GM12891 (cell line): Measurements from ENCODE around the gene CERK.
A peak's percentile ranks its signal among the peaks of the same experiment; 100 is the strongest.

ENCODE experiments used
- DNase-seq: peaks from one replicate; pipeline ENCODE4 v3.0.0; 2011; ENCODE audit warnings: low spot score; ENCODE audit not compliant: insufficient read length
- FAIRE-seq: peaks from 2 replicates; lab custom pipeline; 2011; peaks lifted over from hg19 to GRCh38; lab: Jason Lieb, UNC
- PAX5 ChIP-seq: IDR thresholded peaks from 2 replicates; pipeline ENCODE4 v1.6.1; 2011; ENCODE audit warnings: low read length, moderate library complexity, mild to moderate bottlenecking; ENCODE audit not compliant: insufficient read depth, severe bottlenecking
- POLR2A ChIP-seq: IDR thresholded peaks from 2 replicates; pipeline ENCODE4 v1.6.1; 2011; ENCODE audit warnings: low read depth, low read length, control low read depth
- POLR2AphosphoS5 ChIP-seq: IDR thresholded peaks from 2 replicates; pipeline ENCODE4 v1.6.1; 2011; ENCODE audit warnings: low read depth, low read length, control low read depth
- POU2F2 ChIP-seq: IDR thresholded peaks from 2 replicates; pipeline ENCODE4 v1.6.1; 2011; ENCODE audit warnings: low read depth, mild to moderate bottlenecking, control low read depth, low read length, moderate library complexity
- SPI1 ChIP-seq: IDR thresholded peaks from 2 replicates; pipeline ENCODE4 v1.6.1; 2011; ENCODE audit warnings: low read depth, low read length, control low read depth
- TAF1 ChIP-seq: IDR thresholded peaks from 2 replicates; pipeline ENCODE4 v1.6.1; 2011; ENCODE audit warnings: low read depth, low read length, control low read depth

CERK gene

DNA sequence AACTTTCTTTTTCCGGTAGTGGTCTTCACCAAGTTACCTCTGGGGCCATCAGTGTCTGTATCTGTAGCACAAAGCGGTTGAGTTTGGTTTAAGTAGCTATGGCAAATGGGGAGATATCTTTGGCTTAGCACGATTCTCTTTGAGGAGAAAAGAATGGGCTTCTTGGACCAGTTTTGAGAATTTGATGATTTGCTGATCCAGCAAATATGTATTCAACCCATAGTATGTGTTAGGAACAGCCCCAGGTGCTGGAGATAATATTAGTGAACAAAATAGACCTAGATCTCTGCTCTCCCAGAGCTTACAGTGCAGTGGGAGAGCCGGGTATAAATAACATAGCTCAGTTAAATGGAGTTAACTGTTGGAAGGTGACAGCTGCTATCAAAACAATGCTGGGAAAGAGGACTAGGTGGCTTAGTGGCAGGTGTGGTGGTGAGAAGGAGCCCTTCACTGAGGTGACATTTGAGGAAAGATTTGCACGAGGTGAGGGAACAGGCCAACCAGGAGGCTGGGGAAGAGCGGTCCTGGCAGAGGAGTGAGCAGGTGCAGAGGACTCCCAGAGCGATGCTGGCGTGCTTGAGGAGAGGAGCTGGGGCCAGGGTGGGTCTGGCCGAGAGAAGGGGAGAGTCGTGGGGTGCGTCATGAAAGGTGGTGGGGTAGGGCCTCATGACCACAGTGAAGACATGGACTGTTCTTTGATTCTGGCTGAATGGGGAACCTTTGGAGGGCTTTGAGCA is 29.4 kb upstream of the CERK start:
- peak; percentile 70 for FAIRE-seq
- no peak for TF ChIP-seq TAF1
- no peak for TF ChIP-seq POLR2AphosphoS5
- TF ChIP-seq POLR2A, result no peak
- TF ChIP-seq SPI1, result no peak
- no peak for DNase-seq

DNA sequence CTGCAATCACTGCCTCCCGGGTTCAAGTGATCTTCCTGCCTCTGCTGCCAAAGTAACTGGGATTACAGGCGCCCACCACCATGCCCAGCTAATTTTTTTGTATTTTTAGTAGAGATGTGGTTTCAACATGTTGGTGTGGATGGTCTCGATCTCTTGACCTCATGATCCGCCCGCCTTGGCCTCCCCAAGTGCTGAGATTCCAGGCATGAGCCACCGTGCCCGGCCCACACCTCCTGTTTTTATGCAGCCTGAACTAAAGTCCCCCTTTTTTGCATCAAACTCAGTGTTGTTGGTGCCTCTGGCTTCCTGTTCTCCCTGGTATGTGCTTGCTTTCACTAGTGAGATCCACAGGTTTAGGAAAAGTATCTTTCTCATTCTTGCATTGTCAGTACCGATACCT is 28.6 kb upstream of the CERK start:
- TF ChIP-seq POLR2A, result no peak
- TF ChIP-seq PAX5, result no peak
- DNase-seq, result no peak
- no peak for FAIRE-seq

DNA sequence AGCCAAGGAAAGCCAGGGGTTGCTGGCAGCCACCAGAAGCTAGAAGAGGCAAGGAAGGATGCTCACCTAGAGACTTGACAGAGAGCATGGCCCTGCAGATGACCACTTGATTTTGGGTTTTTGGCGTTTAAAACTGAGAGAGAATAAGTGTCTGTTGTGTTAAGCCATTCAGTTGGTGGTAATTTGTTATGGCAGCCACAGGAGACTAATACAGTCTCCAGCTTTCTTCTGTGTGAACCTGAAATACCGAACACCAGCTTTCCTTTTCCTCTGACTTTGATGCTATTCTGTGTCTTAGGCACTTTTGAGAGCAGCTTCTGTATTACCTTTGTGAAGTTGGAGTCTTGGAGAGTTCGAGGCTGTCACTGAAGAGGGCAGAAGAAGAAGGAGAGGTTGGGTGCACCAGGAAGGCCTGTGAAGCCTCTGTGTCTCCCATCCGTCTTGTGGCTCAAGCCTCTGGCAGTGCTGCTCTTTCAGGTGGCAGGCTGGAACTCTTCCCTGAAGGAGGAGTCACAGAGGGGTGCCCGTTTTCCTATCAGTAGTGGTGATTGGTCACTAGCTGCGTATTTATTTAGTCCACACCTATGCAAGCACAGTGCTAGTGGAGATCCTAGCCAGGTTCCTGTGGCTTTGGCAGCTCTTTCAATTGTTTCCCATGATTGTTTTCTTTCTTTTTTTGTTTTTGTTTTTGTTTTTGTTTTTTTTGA is 26.9 kb upstream of the CERK start:
- TF ChIP-seq PAX5 (no peak), POLR2A (no peak), POLR2AphosphoS5 (no peak), POU2F2 (no peak), SPI1 (no peak)
- FAIRE-seq, result no peak
- DNase-seq, result no peak

DNA sequence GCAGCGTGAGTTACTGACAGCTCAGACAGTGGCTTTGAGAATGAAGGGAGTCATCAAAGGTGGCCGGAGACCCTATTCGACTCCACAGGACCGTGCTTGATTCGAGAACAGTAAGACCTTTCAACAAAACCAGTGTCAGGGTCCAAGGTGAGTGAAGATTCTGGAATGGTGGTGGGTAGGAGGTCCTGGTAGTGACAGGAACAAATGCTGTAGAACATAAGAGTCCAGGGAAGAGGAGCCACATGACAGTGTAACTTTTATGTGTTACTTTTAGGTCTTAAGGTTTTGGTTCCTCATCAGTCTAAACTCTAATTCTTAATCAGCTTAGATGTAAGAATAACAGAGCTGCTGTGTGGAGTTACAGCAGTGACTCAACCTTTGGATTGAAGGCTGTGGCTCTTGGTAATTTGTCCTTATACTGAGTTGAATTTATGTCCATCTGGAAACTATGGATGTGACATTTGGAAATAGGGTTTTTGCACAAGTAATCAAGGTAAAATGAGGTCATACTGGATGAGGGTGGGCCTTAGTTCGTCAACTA is 26.2 kb upstream of the CERK start:
- FAIRE-seq (peak; percentile 87), DNase-seq (no peak)
- TF ChIP-seq POLR2A (no peak), POLR2AphosphoS5 (no peak), POU2F2 (no peak), PAX5 (no peak), SPI1 (no peak), TAF1 (no peak)

DNA sequence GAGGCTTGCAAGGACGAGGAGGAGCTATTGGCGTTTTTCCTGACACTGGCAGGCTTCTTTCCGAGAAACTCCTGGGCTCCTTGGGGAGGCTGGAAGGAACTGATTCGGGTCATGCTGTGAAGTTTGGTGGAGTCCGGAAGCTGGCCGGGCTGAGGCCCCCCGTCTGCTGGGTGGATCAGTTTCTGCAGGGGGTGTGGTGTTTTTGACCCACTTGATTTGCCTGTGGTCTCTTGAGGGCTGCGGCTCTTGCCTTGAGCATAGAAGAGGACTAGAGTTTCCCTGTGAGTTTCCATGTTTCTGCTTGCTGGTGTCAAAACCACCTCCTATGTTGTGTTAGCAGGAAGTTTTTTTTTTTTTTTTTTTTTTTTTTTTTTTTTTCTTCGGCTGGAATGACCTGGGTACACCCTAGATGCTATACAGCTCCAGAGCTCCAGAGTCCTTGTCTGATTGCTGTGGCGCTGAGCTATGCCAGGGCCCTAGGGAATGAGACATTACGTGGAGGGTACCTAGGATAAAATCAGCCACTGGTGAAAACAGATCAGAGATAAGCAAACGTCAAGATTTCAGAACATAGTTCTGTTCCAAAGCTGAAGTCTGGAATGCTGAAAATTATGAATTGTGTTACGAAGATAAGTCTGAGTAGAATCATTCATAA is 25.1 kb upstream of the CERK start:
- TF ChIP-seq POLR2AphosphoS5 (0 out of 2 replicates have a peak, but pooled peaks have one; percentile 26), POU2F2 (peak; percentile 78; the same call in 1 of the 2 replicates), SPI1 (no peak), TAF1 (peak; percentile 38; the same call in 1 of the 2 replicates), POLR2A (no peak; the same call in 1 of the 2 replicates), PAX5 (no peak)
- DNase-seq, result peak; percentile 66
- no peak for FAIRE-seq

DNA sequence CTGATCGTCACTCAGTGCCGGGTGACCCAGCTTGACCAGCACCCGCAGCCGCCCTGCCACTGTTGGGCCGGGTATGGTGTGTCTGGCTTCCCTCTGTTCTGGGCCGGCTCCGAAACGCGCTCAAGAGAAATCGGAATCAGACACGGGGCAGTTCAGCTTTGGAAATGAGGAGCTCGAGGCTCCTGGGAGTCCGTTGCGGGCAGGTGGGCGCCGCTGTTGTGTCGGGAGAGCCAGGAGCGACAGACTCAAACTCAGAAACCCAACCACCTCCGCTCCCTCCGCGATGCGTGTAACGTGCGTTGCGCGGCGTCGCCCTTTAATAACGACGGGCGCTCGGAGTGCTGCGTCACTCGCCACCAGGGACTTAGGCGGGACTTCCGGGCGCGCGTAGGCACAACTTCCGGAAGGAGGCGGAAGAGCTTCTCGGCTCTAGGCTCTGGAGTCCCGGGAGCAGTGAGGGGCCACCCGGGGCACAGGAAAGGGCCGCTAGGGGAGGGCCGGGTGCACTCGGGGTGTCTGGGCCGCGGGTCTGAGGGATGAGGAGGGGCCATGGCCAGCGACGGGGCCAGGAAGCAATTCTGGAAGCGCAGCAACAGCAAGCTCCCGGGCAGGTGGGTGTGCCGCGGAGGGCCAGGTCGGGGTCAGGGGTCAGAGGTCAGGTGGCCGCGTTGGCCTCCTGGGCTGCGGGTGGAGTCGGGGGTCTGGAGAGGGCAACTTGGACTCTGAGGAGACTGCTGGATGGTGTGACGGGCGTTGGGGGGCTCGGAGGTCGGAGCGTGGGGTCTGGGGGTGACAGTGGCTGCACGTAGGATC is 24.4 kb upstream of the CERK start, which contains the start of gene TBC1D22A:
Gene TBC1D22A, plus strand, starts transcription at position 413 of the 813 bp plus-strand sequence. Its CDS starts 137 bp downstream, at position 550.
- peak; percentile 94 for TF ChIP-seq POLR2AphosphoS5
- TF ChIP-seq POU2F2, result no peak
- peak; percentile 96 for TF ChIP-seq POLR2A
- no peak for TF ChIP-seq PAX5
- peak; percentile 81 for TF ChIP-seq TAF1
- TF ChIP-seq SPI1, result no peak
- FAIRE-seq, result peak; percentile 97
- peak; percentile 92 for DNase-seq

DNA sequence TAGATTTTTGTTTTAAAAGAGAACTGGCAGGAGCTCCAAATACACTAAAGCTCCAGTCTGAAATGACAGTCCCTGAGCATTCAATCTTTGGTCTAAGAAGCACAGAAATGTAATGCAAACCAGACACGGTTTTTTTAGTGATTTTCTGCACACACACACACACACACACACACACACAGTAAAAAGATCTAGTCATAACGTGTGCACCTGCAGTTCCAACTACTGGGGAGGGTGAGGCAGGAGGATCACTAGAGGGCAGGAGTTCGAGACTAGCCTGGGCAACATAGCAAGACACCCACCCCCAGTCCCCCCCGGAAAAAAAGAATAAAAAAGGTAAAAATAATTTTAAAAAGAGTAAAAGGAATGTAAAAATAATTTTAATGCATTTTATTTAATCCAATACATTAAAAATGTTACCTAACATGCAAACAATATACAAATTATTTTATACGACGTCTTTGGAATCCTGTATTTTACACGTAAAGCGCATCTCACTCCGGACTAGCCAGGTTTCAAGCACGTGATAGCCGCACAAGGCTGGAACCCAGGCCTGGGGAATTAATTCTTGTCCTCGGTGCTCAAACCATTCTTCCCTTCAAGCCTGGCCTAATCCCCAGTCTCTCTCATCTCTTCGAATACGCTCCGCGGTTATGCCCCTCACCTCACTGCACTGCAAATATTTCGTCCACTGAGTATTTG is 23.6 kb upstream of the CERK start:
- no peak for TF ChIP-seq POU2F2
- DNase-seq (no peak), FAIRE-seq (peak; percentile 48)

DNA sequence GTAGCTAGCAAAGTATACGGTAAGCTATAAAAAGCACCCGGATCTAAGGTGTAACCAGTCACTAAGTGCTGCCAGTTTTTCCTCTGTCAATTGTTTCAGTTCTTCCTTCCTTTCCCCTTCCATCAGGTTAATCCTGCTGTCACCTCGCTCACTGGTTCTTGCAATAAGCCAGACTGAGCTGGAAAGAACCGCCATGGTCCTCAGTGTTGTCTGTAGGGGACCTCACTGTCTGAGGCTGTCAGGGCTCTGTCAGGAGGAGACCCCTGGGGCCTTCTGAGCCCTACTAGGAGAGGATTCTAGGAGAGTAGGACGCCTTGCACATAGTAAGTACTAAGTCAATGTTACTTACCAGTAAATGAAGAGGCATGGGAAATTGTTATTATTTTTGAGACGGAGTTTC is 23.0 kb upstream of the CERK start:
- no peak for FAIRE-seq
- TF ChIP-seq TAF1 (no peak), PAX5 (no peak), POLR2A (no peak), POLR2AphosphoS5 (no peak), SPI1 (no peak), POU2F2 (no peak)
- no peak for DNase-seq

DNA sequence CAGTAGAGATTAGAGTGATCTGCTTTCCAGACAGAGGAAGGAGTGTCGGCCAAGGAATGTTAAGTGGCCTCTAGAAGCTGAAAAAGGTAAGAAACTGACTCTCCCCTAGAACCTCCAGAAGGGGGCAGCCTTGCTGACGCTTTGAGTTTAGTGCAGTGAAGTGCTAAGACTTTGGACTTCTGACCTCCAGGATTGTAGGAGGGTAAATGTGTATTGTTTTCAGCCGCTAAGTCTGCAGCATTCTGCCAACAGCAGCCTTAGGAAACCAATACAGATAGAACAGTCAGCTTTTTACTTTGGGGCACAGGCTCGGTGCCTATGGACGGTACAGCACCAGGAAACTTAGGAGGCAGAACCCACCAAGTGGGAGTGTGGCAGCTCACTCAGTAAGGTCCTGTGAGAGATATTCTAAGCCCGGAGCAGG is 20.8 kb upstream of the CERK start:
- TF ChIP-seq POLR2A (no peak), POLR2AphosphoS5 (no peak), PAX5 (no peak), POU2F2 (no peak), SPI1 (no peak), TAF1 (no peak)
- no peak for DNase-seq
- peak; percentile 26 for FAIRE-seq
